T-helper 9 cell (primary cell): Measurements from ENCODE around the gene HIPK3.

Experiments used
- DNase-seq: peaks from one replicate; pipeline ENCODE4 v3.0.0-alpha.2; 2020

HIPK3 gene

GRCh38 chr11:33309118-33309517 lies 51.9 kb downstream of the HIPK3 start:
- DNase-seq, result no peak

GRCh38 chr11:33310720-33311500 lies 53.7 kb downstream of the HIPK3 start:
- DNase-seq, result no peak

GRCh38 chr11:33311680-33312079 lies 54.5 kb downstream of the HIPK3 start:
- no peak for DNase-seq

- DNase-seq, result no peak
These were observed 58.6 kb downstream of the HIPK3 start for GRCh38 chr11:33315822-33316221.

GRCh38 chr11:33317662-33318061 lies 60.5 kb downstream of the HIPK3 start:
- DNase-seq, result no peak

- no peak for DNase-seq
These were observed 63.0 kb downstream of the HIPK3 start for GRCh38 chr11:33320016-33320813.

GRCh38 chr11:33320814-33321330 lies 63.7 kb downstream of the HIPK3 start:
- no peak for DNase-seq

- no peak for DNase-seq
These were observed 64.2 kb downstream of the HIPK3 start for GRCh38 chr11:33321422-33321821.

GRCh38 chr11:33323421-33323820 lies 66.2 kb downstream of the HIPK3 start:
- DNase-seq, result no peak

- no peak for DNase-seq
These were observed 67.3 kb downstream of the HIPK3 start for GRCh38 chr11:33324302-33324985.

- no peak for DNase-seq
These were observed 68.3 kb downstream of the HIPK3 start for GRCh38 chr11:33325451-33325850.

GRCh38 chr11:33329705-33330329 lies 72.6 kb downstream of the HIPK3 start:
- DNase-seq, result peak; percentile 9

GRCh38 chr11:33333816-33334215 lies 76.6 kb downstream of the HIPK3 start:
- DNase-seq, result no peak

- no peak for DNase-seq
These were observed 77.4 kb downstream of the HIPK3 start for GRCh38 chr11:33334627-33335026.

GRCh38 chr11:33339247-33339646 lies 82.1 kb downstream of the HIPK3 start:
- DNase-seq, result no peak

GRCh38 chr11:33344611-33345010 lies 87.4 kb downstream of the HIPK3 start:
- no peak for DNase-seq

GRCh38 chr11:33347490-33348125 lies 90.4 kb downstream of the HIPK3 start:
- no peak for DNase-seq

- no peak for DNase-seq
These were observed 93.1 kb downstream of the HIPK3 start for GRCh38 chr11:33350287-33350686.

GRCh38 chr11:33358150-33358831 lies 101.1 kb downstream of the HIPK3 start:
- no peak for DNase-seq

GRCh38 chr11:33360642-33361041 lies 103.5 kb downstream of the HIPK3 start:
- DNase-seq, result no peak

GRCh38 chr11:33362051-33362910 lies 105.1 kb downstream of the HIPK3 start:
- no peak for DNase-seq
